ENCODE measurements around the gene FOXQ1.
"Not testable (repeated sequence)": the region's sequence is repeated elsewhere in the genome, so short reads cannot be mapped to it uniquely, and the experiment has no call there.

Gene FOXQ1

GRCh38 chr6:1315560-1316386 lies 3.9 kb downstream of the FOXQ1 start:
- TF ChIP-seq POLR2A (IDR thresholded peaks at IDR 0.05; ENCODE audit: extremely low read depth, insufficient read length) (no peak), CTCF (IDR thresholded peaks at IDR 0.05; ENCODE audit: low read depth, low read length) (no peak), MYC (IDR thresholded peaks at IDR 0.05; ENCODE audit: low read depth, low read length) (no peak)
- TF ChIP-seq, protein P1, sequence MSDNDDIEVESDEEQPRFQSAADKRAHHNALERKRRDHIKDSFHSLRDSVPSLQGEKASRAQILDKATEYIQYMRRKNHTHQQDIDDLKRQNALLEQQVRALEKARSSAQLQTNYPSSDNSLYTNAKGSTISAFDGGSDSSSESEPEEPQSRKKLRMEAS (IDR thresholded peaks at IDR 0.05; ENCODE audit: low read depth, low read length) = no peak
- no peak for DNase-seq (ENCODE audit: low read depth)
- H3K4me3 ChIP-seq (ENCODE audit: low read depth, low read length) = no peak overlapping the region

- peak; percentile 39 for DNase-seq (ENCODE audit: low read depth)
- peak overlapping the region; percentile 43 for H3K4me3 ChIP-seq (ENCODE audit: low read depth, low read length)
- TF ChIP-seq CTCF (IDR thresholded peaks at IDR 0.05; ENCODE audit: low read depth, low read length) (no peak), MYC (IDR thresholded peaks at IDR 0.05; ENCODE audit: low read depth, low read length) (no peak), POLR2A (IDR thresholded peaks at IDR 0.05; ENCODE audit: extremely low read depth, insufficient read length) (no peak)
- TF ChIP-seq, protein P1 (IDR thresholded peaks at IDR 0.05; ENCODE audit: low read depth, low read length) = no peak
These were observed 4.6 kb downstream of the FOXQ1 start for GRCh38 chr6:1316489-1316971.

DNA sequence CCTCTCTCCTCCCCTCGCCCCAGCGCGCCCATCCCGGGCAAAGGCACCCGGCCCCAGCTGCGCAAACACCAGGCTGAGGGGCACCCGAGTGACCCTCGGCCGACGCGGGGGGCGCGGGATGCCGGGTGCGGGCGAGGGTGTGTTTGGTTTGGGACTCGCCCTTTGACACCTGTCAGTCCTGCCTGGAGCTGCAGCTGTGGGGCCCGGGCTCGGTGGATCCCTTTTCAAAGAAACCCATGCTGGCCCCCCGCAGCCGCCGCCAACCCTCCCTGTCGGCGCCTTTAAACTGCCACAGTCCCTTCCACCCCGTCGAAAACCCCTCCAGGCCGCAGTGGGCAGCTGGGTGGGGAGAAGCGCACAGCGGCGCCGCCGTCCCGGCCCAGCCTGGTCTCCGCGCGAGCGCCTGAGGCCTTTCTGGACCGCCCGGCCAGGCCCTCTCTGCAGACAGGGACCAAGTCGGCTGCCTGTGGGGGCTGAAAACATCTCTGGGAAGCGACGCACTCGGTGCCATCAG lies 5.5 kb downstream of the FOXQ1 start:
- no peak for DNase-seq (ENCODE audit: low read depth)
- TF ChIP-seq CTCF (IDR thresholded peaks at IDR 0.05; ENCODE audit: low read depth, low read length) = no peak
- TF ChIP-seq MYC (IDR thresholded peaks at IDR 0.05; ENCODE audit: low read depth, low read length) = no peak
- TF ChIP-seq POLR2A (IDR thresholded peaks at IDR 0.05; ENCODE audit: extremely low read depth, insufficient read length) = no peak
- TF ChIP-seq, protein P1 (IDR thresholded peaks at IDR 0.05; ENCODE audit: low read depth, low read length) = no peak
- no peak overlapping the region for H3K4me3 ChIP-seq (ENCODE audit: low read depth, low read length)

GRCh38 chr6:1318036-1318435 lies 6.1 kb downstream of the FOXQ1 start:
- no peak for DNase-seq (ENCODE audit: low read depth)
- no peak overlapping the region for H3K4me3 ChIP-seq (ENCODE audit: low read depth, low read length)
- TF ChIP-seq MYC (IDR thresholded peaks at IDR 0.05; ENCODE audit: low read depth, low read length) = no peak
- TF ChIP-seq, protein P1 (IDR thresholded peaks at IDR 0.05; ENCODE audit: low read depth, low read length) = no peak
- TF ChIP-seq CTCF (IDR thresholded peaks at IDR 0.05; ENCODE audit: low read depth, low read length) = no peak
- no peak for TF ChIP-seq POLR2A (IDR thresholded peaks at IDR 0.05; ENCODE audit: extremely low read depth, insufficient read length)

DNA sequence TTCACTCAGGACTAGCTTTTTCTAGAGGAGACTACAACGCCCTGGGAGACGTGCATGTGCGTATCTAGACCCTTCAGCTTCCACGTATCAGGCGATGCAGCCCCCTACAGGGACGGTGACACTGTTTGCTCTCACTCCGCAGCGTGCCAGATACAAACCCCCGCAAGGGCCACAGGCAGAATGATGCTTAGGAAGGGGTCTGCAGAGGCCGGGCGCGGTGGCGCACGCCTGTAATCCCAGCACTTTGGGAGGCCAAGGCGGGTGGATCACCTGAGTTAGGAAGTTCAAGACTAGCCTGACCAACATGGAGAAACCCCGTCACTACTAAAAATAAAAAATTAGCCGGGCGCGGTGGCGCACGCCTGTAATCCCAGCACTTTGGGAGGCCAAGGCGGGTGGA lies 6.7 kb downstream of the FOXQ1 start:
- not testable (repeated sequence) for H3K4me3 ChIP-seq (ENCODE audit: low read depth, low read length); DNase-seq (ENCODE audit: low read depth)

- TF ChIP-seq MYC (IDR thresholded peaks at IDR 0.05; ENCODE audit: low read depth, low read length) (peak; percentile 59; the same call in 1 of the 2 replicates), CTCF (IDR thresholded peaks at IDR 0.05; ENCODE audit: low read depth, low read length) (no peak), POLR2A (IDR thresholded peaks at IDR 0.05; ENCODE audit: extremely low read depth, insufficient read length) (no peak)
- TF ChIP-seq, protein P1 (IDR thresholded peaks at IDR 0.05; ENCODE audit: low read depth, low read length) = peak; percentile 74
- H3K4me3 ChIP-seq (ENCODE audit: low read depth, low read length) = no peak overlapping the region
- DNase-seq (ENCODE audit: low read depth) = peak; percentile 76
These were observed 9.8 kb downstream of the FOXQ1 start for GRCh38 chr6:1321738-1322137.
